ENCODE results near the gene IPO9. TPM values are rescaled to one million over a fixed set of nuclear protein-coding genes. Genes with fewer than 3 reads are reported as not detected.

The IPO9 gene
- total RNA-seq (2012; rRNA removed): 13.9 and 14.0 TPM in 2 replicates
- 23.4 and 29.6 TPM in 2 replicates for polyA plus RNA-seq (2012; rRNA removed)
- 10.4 and 14.0 TPM in 2 replicates for polyA plus RNA-seq (2012; cell fraction: cytosol; rRNA removed)
- polyA plus RNA-seq (2012; cell fraction: nucleus; rRNA removed; ENCODE audit: low replicate concordance): 18.1 and 35.9 TPM in 2 replicates
- percentile 86 among the genes with signal in this experiment for Bru-seq, nascent RNA
- BruChase-seq, experiment 1, labeled RNA remaining after a 6-hour chase: percentile 93 among the genes with signal in this experiment
- BruChase-seq, experiment 2, labeled RNA remaining after a 2-hour chase: percentile 90 among the genes with signal in this experiment
- long read RNA-seq, full-length matches to known transcripts: 9 of 30 reads
- long read RNA-seq, partial matches to known transcripts: 13 of 30 reads
- long read RNA-seq, other reads (novel, unspliced or antisense): 8 of 30 reads

DNA sequence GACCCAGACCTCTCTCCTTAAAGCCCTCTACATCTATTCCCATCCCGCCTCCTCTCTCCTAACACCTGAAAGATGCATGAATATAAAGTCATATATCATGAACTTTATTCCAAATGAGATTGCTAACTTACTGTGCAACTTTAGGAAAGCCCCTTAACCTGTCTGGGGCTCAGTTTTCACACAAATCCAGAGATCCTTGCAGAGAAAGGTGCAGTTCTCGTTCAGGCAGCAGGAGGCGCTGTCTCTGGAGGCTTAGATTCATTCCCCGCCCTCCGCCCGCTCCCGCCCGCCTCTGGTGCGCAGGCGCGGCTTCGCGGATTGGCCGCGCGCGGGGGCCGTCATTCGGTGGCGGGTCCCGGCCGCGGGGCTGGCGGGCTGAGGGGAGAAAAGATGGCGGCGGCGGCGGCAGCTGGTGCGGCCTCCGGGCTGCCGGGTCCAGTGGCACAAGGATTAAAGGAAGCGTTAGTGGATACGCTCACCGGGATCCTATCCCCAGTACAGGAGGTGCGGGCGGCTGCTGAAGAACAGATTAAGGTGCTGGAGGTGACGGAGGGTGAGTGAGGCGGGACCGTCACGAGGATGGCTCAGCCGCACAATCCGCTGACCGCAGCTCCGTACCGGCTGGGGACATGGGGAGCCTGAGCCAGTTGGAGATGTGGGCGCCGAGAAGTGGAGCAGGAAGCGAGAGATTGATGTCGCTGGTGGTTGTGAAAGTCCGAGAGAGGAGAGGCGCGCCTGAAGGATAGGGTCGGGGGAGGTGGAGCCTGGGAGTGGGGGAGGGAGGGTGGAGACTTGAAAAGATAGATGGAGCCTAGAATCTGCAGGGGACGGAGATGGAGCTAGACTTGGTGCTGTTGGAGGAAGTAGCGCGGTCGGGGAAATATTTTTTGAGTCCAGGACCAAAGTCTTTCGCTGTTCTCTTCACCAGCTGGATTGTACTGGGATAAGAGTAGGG lies at the start of gene IPO9:
IPO9 (plus strand) TSS at position 338 of the 955 bp plus-strand sequence; CDS start at position 391, 53 bp downstream.
- Histone ChIP-seq H2AK9ac (replicated peaks; ENCODE audit: low read depth, low read length, poor library complexity) (peak within 1 kb of the TSS; percentile 80), H2BK120ac (ENCODE audit: low read depth, low read length) (peak within 1 kb of the TSS; percentile 58), H2AFZ (replicated peaks; ENCODE audit: low read length, poor library complexity) (peak within 1 kb of the TSS; percentile 88), H3K79me1 (ENCODE audit: low read depth in 1 of 2, low read length in 2 of 2) (peaks cover 0 to 56% of the 10 kb centered on the region in 2 experiments), H2BK15ac (ENCODE audit: low read depth, low read length) (peak within 1 kb of the TSS; percentile 31; the same call in 1 of the 3 replicates), H3K4me1 (ENCODE audit: control insufficient read depth, insufficient read depth, low read length) (peaks cover 3% of the 10 kb centered on the region), H3K18ac (ENCODE audit: low read depth, low read length) (peak within 1 kb of the TSS; percentile 70; the same call in 1 of the 2 replicates), H4K20me1 (ENCODE audit: insufficient read depth, low read length) (peaks cover 32% of the 10 kb centered on the region; the same call in 1 of the 2 replicates), H4K5ac (ENCODE audit: low read depth, low read length) (peak within 1 kb of the TSS; percentile 81), H3K27me3 (ENCODE audit: control insufficient read depth, insufficient read depth, low read length) (no peaks in the 10 kb centered on the region), H3K4ac (ENCODE audit: low read depth, low read length) (peak within 1 kb of the TSS; percentile 83), H3K23ac (ENCODE audit: low read depth, low read length) (peak within 1 kb of the TSS; percentile 86), H4K8ac (ENCODE audit: low read depth in 2 of 2, low read length in 2 of 2) (peak within 1 kb of the TSS; percentile 96), H2BK5ac (ENCODE audit: low read depth, low read length, poor library complexity, severe bottlenecking) (peak within 1 kb of the TSS; percentile 85), H4K91ac (ENCODE audit: insufficient read depth, low read depth, low read length) (peak within 1 kb of the TSS; percentile 85), H3K9me3 (ENCODE audit: control insufficient read depth, insufficient read depth, low read length) (no peaks in the 10 kb centered on the region), H3K4me3 (ENCODE audit: insufficient read depth, low read depth, low read length) (peak within 1 kb of the TSS; percentile 95), H3K36me3 (ENCODE audit: control insufficient read depth, insufficient read depth, low read length) (peaks cover 2% of the 10 kb centered on the region; the same call in 1 of the 2 replicates), H2AK5ac (ENCODE audit: low read depth, low read length) (peak within 1 kb of the TSS; percentile 96), H3K27ac (ENCODE audit: insufficient read depth, low read length) (peak within 1 kb of the TSS; percentile 100), H3K9me1 (ENCODE audit: insufficient read depth, low read length) (0 out of 2 replicates have a peak, but pooled peaks cover 3% of the 10 kb centered on the region), H3K14ac (replicated peaks; ENCODE audit: low read depth, low read length) (peak within 1 kb of the TSS; percentile 95), H3K56ac (ENCODE audit: extremely low read depth, insufficient read depth, low read length) (peak within 1 kb of the TSS; percentile 87), H3K9ac (ENCODE audit: low read depth, low read length) (peak within 1 kb of the TSS; percentile 100), H2BK20ac (ENCODE audit: low read depth, low read length) (no peak within 1 kb of the TSS), H3K4me2 (ENCODE audit: low read depth, low read length) (peak within 1 kb of the TSS; percentile 92)
- 0% methylated on average over 52 of the region's 58 CpGs; no CpG with 5 or more reads in 1 of the 2 experiments for WGBS, 2 experiments (ENCODE audit: extremely low coverage in 2 of 2, insufficient read length in 1 of 2)
- in situ Hi-C loops (cut with MboI; ENCODE audit: low sequenced_read_pairs) (no loop called here), intact Hi-C loops (cut with micrococcal nuclease) (loop anchor here (1.0 kb wide), 1 partner anchor 143 kb away; no protein-coding TSS in a partner anchor), dilution Hi-C loops (cut with HindIII; ENCODE audit: low sequenced_read_pairs, unreplicated experiment) (no loop called here)
- DNase-seq (peak; percentile 91), ATAC-seq (ENCODE audit: low read depth) (peak; percentile 88)
- POLR2A ChIA-PET (ENCODE audit: unreplicated experiment): no interaction called here
- no TSS peak for BruUV-seq (replicated peaks)
- CTCF ChIA-PET: interaction anchor here (0.6 to 1.5 kb wide), 3 partner anchors 8 to 32 kb away, joined by 3 to 8 read pairs (median 3); no protein-coding TSS in a partner anchor
- TF ChIP-seq CEBPB (IDR thresholded peaks at IDR 0.05; ENCODE audit: low read depth, low read length) (peak; percentile 34; the same call in 1 of the 2 replicates), POLR2A (IDR thresholded peaks at IDR 0.05; ENCODE audit: low read depth, low read length) (peak; percentile 87), RCOR1 (IDR thresholded peaks at IDR 0.05; ENCODE audit: insufficient replicate concordance, low read length) (no peak), RAD21 (IDR thresholded peaks at IDR 0.05; ENCODE audit: low read length) (peak; percentile 52), CHD1 (IDR thresholded peaks at IDR 0.05; ENCODE audit: low read depth, low read length) (0 out of 2 replicates have a peak, but pooled peaks have one; percentile 55), BHLHE40 (IDR thresholded peaks at IDR 0.05; ENCODE audit: low read depth, low read length) (no peak), MXI1 (IDR thresholded peaks at IDR 0.05; ENCODE audit: borderline replicate concordance, low read depth, low read length) (peak; percentile 66), NFE2L2 (IDR thresholded peaks at IDR 0.05; ENCODE audit: low read depth, low read length) (no peak), MAFK (IDR thresholded peaks at IDR 0.05; ENCODE audit: low read depth, low read length) (no peak), MAZ (IDR thresholded peaks at IDR 0.05; ENCODE audit: borderline replicate concordance, low read depth, low read length) (peak; percentile 85; the same call in 1 of the 2 replicates), FOS (IDR thresholded peaks at IDR 0.05; ENCODE audit: low read depth, low read length) (no peak), RFX5 (IDR thresholded peaks at IDR 0.05; ENCODE audit: low read depth, low read length) (no peak)
- TF ChIP-seq, protein P1, sequence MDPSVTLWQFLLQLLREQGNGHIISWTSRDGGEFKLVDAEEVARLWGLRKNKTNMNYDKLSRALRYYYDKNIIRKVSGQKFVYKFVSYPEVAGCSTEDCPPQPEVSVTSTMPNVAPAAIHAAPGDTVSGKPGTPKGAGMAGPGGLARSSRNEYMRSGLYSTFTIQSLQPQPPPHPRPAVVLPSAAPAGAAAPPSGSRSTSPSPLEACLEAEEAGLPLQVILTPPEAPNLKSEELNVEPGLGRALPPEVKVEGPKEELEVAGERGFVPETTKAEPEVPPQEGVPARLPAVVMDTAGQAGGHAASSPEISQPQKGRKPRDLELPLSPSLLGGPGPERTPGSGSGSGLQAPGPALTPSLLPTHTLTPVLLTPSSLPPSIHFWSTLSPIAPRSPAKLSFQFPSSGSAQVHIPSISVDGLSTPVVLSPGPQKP (IDR thresholded peaks at IDR 0.05; ENCODE audit: borderline replicate concordance, low read depth, low read length): no peak
